Heart left ventricle (tissue), 13 donors: ENCODE measurements around the gene TSEN54.

Experiments used
- CTCF ChIP-seq, 12 donors: fragments of 200-600 bp; sonication (generic) in 4 of 12; IDR thresholded peaks; one replicate each; pipeline versions ENCODE4 v1.5.0 to v1.8.0; 2018 to 2022; ENCODE audit warnings: antibody characterized with exemption in 12 of 12, mild to moderate bottlenecking in 5 of 12
- POLR2A ChIP-seq, 2 donors: fragments of 450-650 bp; IDR thresholded peaks; one replicate each; pipeline ENCODE4 v1.6.1; 2017; ENCODE audit warnings: antibody characterized with exemption in 2 of 2, mild to moderate bottlenecking in 2 of 2, moderate library complexity in 2 of 2
- donor health status: ischemic (EF 13 %, LVEDD 7.1; RV severe dilation, severe dysfunction).
- donor health status: DM: no; HTN: yes; CAD: no.
- donor health status: DM: no; HTN: no; CAD: no.
- donor health status: ischemic (EF 25% LVEDD 6.9; RV normal size, moderate dysfunction).
- donor health status: ischemic (EF 25% LVEDD 5.7; RV mildly dilated, moderate dysfunction).
- donor health status: ischemic (EF 35%, LVEDD 5.7; RV mildly dilated, moderate dysfunction).
- donor health status: nonischemic (EF 11% LVEDD 7.7; RV severe dilation, severe dysfunction).
- donor health status: DM: yes; HTN: yes; CAD: no.
- donor health status: PGD.
- donor health status: ischemic (EF 29% LVEDD 5.4; RV normal size, mild dysfunction).
- donor health status: nonischemic (EF 23%, LVEDD 6.1; RV moderate dilation, normal function).

DNA sequence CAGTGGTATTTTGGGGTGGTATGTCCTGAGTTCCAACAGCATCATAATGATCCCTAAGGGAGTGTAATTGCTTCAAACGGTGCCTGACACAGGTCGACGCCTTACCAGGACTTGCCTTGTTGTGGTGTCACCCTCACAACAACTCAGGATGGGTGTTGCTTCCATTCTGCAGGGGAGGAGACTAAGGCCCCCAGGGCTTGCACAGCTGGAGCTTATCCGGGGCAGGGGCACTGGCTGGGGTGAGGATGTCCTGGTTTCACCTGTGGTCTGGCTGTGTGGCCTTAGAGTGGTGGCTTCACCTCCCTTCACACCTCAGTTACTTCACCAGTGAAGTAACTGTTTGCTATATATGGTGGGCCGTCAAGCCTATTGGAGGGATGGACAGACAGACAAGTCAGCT, 32.5 kb downstream of the TSEN54 start:
- TF ChIP-seq CTCF (IDR thresholded peaks at IDR 0.05) (no peak), POLR2A (IDR thresholded peaks at IDR 0.05) (no peak)
